GM18520 (cell line): ENCODE measurements around the gene SNX32.

Experiments used
- ATAC-seq: cut with Tn5 transposase; IDR thresholded peaks from one replicate; pipeline ENCODE4 v1.9.1; 2021; ENCODE audit not compliant: unreplicated experiment

SNX32 gene

DNA sequence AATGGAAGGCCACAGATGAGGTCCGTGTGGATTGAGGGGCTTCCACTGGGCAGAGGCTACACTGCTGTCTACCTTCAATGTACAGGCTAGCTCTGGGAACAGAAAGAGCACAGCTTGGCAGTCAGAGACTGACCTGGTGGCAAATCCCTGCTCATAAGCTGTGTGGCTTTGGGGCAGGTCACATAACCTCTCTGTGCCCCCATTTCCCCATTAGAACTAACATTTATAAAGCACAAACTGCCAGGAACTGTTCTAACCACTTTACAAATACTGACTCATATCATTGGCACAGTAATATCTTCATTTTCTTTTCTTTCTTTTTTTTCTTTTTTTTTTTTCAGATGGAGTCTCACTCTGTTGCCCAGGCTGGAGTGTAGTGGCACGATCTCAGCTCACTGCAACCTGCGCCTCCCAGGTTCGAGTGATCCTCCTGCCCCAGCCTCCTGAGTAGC is 63.3 kb downstream of the SNX32 start:
- no peak for ATAC-seq

DNA sequence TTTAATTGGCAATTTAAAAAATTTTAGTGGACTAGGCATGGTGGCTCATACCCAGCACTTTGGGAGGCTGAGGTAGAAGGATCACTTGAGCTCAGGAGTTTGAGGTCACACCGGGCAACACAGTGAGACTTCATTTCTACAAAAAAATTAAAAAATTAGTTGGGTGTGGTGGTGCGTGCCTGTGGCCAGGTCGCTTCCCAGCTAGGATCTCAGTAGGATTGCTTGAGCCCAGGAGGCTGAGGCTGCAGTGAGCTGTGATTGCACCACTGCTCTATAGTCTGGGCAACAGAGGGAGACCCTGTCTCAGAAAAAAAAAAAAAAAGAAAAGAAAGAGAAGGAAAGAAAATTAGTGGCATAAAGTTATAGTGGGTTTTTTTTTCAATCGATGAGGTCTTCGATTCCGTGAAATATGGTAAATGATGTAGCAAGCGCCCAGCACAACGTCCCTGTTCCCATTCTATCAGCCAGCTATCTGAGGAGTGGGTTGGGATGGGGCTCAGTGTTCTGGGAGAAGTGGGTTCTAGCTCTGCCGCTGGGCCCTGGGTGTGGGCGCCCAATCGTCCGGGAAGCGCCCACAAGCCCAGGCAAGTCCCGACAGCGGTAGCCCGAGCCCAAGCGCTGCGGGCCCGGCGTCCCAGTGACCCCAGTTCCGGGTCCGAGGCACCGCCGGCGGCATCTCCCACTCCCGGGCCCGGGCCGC is 65.0 kb downstream of the SNX32 start:
- no peak for ATAC-seq

DNA sequence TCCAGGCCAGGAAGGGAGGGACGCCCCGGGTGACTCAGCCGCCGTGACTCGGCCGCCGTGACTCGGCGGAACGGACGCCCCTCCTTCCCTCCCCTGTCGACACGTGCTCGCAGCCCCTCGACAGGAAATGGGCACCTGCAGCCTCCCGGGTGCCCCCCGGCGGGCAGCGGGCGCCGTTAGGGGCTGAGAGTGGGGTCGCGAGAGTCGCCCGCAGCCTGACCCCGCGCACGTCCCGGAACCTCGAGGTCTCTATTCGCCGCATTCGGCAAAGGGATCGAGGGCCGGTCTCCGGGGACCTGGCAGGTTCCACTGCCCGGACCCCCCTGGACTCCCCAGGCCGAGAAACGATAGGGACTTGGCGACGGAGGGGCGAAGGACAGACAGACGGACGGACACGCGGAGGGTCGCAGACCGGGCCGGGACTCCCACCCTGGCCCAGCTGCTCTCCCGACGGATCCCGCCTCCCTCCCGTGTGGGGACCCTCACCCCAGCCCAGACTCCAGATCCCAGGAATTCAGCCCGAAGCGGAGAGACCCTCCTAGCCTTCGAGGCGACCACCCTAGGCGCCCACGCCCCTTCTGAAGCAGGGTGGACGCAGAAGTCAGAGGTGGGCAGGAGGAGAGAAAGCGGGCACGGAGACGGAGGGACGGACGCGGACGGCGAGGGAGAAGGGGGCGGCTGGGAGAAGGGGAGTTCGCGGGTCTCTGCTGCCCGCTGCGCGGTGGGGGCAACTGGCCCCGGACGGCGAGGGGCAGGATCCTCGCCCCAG is 65.8 kb downstream of the SNX32 start:
- ATAC-seq: no peak

DNA sequence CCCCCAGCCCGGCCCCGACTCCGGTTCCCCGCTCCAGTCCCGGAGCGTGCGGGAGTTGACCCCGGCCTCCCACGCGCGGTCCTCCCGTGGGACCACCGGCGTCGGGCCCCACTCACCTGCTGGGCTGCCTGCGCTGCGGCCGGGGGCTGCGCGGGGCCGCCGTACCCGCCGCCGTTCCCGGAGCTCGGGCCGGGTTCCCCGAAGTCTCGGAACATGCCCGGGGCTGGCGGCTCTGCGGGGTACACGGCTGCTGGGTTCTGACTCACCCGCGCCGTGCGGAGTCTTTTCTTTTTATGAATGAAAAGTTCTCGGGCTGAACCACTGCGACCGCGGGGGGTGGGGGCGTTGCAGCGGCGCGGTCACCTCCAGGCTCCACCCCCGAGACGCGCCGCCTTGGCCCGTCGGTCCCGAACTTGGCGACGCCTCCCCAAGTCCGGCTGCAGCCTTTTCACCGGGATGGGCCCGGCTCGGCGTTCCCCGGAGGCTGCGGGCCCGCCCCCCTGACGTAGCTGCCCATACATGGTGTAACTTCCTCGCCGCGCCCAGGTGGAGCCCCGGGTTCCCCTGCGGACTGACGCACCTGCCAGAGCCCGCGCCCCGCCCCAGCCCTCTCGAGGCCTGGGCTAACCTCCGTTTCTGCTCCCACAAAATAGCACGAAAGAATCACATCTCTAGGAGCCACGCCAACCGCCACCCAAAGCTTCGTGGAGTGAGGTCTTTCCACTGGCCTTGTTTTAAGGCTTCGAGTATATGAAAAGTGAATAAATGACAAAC is 66.5 kb downstream of the SNX32 start, which contains the start of gene FOSL1:
FOSL1 (minus strand) TSS at position 264 of the 774 bp plus-strand sequence; CDS start at position 215, 49 bp downstream.
- peak; percentile 71 for ATAC-seq

DNA sequence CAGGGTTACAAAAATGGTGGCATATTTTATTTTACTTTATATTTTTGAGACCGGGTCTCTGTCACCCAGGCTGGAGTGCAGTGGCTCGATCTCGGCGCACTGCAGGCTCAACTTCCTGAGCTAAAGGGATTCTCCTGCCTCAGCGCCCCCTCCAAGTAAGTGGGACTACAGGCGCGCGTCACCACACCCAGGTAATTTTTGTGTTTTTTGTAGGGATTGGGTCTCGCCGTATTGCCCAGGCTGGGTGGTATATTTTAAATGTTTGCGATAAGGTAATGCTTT is 67.1 kb downstream of the SNX32 start:
- no peak for ATAC-seq

DNA sequence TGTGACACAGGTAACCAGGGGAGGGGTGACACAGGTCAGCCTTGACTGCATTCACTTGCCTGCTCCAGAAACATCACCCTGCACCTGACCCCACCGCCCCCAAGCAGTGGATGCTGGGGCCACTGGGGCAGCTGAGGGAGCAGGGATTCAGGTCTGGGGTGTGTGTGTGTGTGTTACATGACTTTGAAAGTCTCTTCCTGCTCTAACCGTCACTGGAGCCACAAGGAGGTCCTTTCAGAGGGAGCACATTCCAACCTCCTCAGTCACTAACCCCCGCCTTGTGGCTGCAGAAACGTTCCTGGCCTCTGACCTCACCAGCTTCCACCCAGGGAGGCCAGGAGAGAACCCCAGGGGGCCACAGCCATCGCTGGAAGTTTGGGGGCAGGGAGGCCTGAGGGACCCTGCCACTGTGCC is 69.3 kb downstream of the SNX32 start:
- ATAC-seq: no peak
